ENCODE data around the gene C1orf87.
"Not testable (repeated sequence)": the region's sequence is repeated elsewhere in the genome, so short reads cannot be mapped to it uniquely, and the experiment has no call there.

Gene C1orf87

DNA sequence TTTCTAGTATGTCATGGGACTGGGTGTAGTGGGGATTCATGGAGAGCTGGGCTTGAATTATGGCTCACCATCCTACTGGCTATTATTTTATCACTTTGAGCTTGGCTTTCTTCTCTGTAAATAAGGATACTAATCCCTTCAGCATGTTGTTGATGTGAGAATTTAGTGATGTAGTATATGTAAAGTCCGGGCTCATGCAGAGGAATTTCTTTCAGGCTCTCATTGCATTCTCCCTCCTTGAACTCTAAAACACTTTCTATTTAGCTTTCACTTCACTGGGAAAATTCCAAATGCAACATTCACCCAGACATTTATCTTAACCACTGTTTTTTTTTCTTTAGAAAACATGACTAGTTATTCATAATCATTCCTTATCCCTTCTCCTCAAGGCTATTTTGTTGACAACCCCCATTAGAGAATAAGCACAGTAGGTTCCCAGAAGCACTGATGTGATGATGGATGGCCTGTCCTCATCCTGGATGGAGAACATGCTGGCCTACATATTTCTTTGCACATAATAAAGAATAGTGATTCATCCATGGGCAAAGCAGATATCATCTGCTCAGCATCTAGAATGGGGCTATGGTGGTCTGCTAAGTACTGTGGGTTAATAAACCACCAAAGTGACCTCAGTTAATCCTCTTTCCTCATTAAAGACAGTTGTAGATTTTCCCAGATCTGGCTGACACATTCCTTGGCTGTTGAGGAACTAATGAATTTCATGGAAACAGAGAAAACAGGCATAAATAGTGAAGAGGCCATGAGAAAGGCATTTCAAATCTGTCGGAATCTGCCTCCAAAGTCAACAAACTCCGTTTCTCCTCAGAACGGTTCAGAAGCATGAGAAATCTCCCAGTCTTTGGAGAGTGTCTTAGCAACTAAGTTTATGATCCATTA lies 79.0 kb downstream of the C1orf87 start:
- no peak for DNase-seq (ENCODE audit: low read depth)

DNA sequence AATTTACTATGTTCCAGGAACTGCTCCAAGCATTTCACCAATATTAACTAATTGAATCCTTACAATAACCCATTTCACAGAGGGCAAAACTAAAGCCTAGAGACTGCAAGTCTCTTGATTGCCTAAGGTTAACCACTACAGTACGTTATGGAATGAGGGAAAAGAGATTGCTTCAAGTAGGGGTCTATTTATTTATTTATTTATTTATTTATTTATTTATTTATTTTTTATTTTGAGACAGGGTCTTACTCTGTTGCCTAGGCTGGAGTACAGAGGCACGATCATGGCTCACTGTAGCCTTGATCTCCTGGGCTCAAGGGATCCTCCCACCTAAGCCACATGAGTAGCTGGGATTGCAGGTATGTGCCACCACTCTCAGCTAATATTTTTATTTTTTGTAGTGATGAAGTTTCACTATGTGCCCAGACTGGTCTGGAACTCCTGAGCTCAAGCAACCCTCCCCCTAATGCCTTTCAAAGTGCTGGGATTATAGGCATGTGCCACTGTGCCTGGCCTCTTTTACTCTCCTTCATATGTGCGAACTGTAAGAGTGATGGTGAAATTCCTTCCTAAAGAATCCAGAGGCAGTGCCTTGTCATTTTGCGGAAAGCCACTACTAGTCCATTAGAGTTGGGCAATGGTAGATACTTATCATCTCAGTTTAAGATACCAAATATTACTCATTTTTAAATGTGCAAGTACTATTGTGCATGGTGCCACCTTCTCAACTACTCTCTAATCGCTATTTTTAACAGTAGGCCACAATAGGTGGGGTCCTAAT lies 81.3 kb downstream of the C1orf87 start:
- no peak for DNase-seq (ENCODE audit: low read depth)

DNA sequence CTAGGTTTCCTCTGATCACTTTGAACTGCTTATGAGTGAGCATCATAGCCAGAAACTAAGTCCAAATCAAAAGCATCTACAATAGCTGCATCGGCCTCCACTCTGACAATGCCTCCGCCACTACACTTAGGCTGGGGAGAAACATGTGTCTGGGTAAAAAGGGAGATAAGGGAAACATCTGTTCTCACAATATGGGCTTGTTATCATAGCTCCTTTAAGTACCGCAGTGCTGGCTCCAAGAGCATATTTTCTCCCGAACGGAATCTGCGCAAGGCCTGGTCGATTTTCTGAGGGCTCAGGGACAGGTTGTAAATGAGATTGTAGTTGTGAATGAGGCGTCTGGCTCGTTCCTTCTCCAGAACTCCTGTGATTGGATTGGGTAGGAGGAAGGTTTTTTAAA lies 83.1 kb downstream of the C1orf87 start:
- no peak for DNase-seq (ENCODE audit: low read depth)

DNA sequence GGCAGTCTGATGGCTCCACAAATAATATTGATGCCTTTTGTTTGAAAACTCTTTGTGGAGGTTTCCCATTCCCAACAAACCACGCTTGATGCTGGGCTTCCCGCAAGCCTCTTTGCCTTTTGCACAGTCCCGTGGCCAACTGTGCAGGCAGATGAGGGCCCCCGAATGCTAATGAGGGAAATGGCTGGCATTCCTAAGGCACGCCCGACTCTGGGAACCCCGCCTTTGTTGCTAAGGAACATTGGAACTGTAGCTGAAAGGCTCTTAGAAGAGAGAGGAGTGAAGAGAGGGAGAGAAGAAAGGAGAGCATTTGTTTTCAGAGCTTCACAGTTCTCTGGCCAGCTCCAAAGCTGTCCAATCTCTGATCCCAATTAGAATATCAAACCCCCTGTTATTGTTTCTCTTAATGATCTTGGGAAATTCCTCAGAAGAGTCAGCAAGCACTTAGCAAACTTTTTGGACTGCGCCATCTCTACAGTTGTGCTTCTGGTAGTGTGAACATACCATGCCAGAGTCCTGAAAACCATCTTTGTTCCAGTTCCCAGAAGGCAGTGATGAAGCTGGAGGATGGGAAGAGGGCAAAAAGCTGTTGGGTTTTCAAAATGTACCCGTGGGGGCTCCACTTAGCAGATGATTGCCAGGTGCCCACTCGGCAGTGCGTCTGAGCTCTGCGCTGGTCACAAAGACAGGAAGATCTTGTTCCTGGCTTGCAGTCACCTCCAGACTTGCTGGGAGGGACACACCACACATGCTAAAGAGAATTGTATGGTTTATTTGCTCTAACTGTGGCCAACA lies 86.9 kb downstream of the C1orf87 start:
- no peak for DNase-seq (ENCODE audit: low read depth)

DNA sequence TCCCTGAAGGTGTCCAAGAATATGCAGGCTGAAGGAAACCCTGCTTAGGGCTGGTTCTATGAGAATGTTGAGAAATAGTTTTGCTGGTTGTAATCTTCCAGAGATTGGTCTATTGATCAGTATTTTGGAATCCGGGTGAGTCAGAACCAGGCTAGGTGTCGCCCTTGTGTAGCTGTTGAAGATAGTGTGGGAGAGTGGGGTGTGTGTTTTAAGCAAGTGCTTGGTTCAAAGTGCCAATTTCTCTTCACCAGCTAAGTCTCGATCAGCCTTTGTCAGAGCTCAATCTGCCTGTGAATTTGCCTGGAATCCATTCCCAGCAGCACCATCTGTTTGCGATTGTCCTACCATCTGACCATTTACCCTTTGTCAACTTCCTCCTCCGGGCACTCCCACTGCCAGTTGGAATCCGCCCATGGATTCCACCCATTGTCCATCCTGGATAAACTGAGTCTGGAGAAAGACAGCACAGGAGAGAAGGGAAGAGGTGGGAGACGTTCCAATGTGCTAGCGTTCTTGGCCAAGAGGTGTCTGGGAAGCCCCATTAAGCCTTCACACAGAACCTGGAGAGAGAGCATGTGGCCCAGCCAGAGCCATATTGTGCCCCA lies 87.6 kb downstream of the C1orf87 start:
- no peak for DNase-seq (ENCODE audit: low read depth)

DNA sequence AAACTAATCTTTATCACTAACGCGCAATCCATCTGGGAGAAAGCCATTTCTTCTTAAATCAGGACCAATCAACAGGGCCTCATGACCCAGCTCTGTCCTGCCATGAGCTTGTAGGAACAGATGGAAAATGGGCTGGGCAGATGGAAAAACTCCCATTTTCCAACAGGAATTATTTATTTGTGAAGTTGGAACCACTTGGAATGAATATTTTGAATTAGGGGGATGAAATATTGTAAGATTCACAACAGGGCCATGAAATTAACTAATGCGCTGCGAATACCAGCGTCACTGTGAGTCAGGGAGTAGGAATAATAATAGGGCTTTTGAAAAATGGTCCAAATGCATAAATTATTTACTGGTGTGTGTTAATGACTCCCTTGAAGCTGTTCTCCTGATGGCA lies 93.9 kb downstream of the C1orf87 start:
- no peak for DNase-seq (ENCODE audit: low read depth)

DNA sequence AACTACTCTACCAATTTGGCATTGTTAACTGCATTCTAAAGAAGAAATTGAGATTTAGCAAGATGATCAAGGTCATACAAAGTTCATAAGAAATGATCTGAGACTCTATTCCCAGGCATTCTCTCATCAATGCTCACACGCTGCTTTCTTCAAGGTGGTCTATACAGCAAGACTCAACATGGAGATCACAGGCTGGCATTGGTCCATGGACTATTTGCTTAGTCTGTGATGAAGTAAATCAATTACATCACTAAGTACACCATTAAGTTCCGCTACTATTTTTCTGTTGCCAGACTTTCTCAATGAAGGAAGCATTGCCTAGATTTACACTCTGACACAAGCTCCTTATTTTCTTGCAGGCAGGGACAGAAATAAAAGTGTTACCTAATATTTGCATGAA lies 95.1 kb downstream of the C1orf87 start:
- DNase-seq (ENCODE audit: low read depth) = no peak

DNA sequence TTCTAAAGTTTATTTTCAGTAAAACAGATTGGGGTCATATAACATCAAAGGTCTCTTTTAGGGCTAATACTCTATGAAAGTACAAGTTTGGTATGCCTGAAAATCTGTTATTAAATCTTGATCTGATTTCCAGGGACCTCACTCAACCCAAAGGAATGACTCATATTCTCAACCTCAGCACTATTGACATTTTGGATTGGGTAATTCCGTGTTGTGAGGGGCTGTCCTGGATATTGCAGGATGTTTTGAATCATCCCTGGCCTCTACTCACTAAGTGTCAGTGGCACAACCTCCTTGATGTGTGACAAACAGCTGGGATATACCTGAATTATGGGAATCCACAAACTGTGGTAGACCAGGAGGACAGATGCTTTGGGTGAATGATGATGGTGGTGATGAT lies 95.5 kb downstream of the C1orf87 start:
- no peak for DNase-seq (ENCODE audit: low read depth)

DNA sequence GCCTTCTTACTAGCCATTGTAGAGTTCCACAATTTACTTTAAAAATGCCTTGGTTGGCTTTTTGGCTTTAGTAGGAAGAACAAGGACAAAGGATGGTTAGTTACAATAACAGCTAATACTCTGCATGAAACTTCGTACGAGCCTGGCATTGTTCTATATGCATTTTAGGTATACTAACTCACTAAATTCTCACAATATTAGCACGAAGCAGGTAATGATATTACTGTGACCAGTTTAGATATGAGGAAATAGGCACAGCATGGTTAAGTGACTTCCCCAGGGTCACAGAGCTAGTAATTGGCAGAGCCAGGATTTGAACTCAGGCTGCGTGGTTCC lies 96.5 kb downstream of the C1orf87 start:
- DNase-seq (ENCODE audit: low read depth) = no peak

DNA sequence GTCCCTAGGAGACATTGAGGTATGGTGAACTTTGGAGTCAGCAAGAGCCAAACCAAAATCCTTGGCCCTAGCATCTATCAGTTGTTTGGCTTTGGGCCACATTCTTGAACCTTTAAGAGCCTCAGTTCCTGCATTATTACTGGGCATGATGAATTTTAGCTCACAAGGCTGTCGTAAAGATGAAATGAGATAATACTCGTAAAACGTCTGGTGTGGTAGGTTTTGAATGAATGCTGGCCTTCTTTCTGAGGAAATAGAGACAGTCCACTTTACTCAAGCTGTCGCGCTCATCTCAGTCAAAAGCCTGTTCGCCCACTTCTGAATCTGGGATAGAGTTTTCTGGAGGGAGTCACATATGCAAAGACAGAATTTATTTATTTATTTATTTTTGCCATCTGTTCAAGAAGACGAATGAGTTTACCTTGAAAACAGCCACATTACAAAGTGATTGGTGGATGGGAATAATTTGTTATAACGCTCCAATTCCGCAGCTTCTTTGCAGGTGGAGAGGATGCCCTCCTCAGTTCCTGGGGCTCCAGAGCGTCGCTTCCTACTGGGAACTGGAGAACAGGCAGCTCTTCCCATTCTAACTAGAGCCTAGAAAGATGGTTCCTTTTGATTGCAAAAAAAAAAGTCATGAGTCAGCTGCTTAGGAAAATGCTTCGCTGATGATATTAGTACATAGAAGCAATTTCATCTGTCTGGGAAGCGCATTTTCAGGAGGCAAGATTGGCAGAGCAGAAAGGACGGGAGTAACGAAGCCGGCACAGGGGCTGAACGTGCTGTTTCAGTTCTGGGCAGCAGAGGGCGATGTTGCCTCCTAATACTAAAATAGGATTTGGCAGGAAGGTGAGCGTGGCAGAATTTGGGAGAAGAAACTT lies 97.1 kb downstream of the C1orf87 start:
- DNase-seq (ENCODE audit: low read depth) = no peak

DNA sequence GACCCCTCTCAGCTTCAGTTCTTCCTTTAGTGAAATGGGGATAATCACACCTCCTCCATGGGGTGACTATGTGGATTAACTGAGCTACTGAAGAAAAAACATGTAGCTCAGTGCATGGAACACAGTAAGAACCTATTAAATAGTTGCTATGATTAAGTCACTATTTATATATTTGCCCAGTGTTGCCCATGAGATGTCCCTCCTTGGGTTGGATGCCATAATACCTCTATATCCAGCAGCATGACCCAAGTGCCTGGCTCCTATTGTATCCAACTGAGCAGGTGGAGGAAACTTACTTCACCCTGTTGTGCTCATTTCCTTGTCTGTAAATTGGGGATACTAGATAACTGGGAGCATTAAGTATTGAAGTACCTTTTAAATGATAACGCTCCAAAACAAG lies 99.9 kb downstream of the C1orf87 start:
- DNase-seq (ENCODE audit: low read depth) = no peak

DNA sequence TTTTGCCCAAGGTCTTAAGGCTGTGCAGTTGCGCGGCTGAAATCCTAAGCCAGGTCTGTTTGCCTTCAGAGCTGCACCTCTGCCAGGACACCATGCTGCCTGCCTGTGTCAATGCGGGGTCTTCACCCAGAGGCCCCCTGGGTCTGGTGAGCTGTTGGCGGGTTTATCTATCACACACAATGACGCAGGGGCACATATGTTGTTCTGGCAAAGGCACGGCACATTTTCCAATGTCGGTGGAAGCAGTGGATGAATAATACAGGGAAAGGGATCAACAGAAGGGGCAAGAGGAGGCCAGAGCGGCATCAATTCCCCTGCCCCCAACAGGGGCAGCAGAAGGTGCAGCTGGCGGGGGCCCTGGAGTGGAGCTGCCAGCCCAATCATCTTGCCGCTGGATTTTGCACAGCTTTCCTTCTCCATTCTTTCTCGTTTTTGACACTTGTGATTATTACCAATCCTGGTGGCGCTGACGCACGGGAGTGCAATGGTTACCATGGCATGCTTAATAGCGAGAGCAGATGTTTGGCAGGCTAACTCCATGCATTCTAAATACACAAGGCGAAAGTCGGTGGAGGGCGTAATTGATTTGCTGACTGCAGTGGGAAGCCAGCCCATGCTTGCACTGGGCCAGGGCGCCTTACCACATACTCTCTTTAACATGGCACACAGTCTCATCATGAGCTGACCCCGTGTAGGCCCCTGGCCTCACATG lies 101.2 kb downstream of the C1orf87 start:
- DNase-seq (ENCODE audit: low read depth) = no peak

DNA sequence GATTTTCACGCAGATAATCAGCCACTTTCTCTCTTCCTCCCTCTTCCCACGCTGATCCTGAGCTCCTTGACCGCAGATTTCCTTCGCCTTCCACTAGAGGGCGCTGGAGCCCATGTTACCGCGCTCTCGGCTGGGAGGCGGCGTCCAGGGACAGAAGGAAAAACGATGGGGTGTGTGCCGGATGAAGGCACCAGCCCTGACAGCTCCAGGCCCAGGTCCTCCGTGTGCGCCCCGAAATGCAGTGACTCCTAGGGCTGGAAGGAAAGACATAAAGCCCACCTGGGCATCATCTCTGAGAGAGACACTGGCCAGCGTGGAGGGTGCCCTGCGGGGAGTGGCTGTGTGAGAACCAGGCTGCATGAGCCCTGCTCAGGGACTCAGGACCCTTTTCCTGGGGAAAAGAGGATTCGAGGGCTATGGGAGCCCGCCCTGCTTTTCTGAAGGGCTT lies 102.1 kb downstream of the C1orf87 start:
- DNase-seq (ENCODE audit: low read depth) = no peak

DNA sequence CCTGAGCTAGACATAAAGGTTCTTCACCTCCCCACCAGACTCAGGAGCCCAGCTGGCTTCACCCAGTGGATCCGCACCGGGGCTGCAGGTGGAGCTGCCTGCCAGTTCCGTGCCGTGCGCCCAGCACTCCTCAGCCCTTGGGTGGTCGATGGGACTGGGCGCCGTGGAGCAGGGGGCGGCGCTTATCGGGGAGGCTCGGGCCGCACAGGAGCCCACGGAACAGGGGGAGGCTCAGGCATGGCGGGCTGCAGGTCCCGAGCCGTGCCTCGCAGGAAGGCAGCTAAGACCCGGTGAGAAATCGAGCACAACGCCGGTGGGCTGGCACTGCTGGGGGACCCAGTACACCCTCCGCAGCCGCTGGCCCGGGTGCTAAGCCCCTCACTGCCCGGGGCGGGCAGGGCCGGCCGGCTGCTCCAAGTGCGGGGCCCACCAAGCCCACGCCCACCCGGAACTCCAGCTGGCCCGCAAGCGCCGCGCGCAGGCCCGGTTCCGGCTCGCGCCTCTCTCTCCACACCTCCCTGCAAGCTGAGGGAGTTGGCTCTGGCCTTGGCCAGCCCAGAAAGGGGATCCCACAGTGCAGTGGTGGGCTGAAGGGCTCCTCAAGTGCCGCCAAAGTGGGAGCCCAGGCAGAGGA lies 103.9 kb downstream of the C1orf87 start:
- not testable (repeated sequence) for DNase-seq (ENCODE audit: low read depth)

DNA sequence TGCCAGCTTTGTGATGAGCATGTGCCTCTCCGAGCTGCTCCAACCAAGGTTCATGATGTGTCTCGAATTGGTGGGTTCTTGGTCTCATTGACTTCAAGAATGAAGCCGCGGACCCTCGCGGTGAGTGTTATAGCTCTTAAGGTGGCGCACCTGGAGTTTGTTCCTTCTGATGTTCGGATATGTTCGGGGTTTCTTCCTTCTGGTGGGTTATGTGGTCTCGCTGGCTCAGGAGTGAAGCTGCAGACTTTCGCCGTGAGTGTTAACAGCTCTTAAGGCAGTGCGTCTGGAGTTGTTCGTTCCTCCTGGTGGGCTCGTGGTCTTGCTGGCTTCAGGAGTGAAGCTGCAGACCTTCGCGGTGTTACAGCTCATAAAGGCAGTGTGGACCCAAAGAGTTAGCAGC lies 104.8 kb downstream of the C1orf87 start:
- DNase-seq (ENCODE audit: low read depth) = not testable (repeated sequence)

DNA sequence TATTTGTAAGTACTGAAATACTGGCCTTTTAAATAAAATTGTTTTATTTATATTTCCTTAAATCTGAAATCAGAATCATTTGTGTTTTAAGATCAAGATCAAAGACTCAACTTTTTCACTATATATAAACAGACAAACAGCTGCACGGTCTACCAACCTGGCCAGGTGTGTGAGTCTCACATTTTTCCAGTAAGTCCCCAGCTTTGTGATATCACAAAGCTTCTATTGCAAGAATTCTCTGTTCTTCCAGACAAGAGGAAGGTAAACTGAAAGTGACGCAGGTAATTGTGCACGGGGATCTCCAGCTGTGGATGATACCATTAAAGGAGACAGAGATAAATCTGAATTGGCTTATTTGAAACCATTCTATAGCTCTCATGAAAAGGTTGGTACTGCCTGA lies 105.8 kb downstream of the C1orf87 start:
- DNase-seq (ENCODE audit: low read depth) = no peak

DNA sequence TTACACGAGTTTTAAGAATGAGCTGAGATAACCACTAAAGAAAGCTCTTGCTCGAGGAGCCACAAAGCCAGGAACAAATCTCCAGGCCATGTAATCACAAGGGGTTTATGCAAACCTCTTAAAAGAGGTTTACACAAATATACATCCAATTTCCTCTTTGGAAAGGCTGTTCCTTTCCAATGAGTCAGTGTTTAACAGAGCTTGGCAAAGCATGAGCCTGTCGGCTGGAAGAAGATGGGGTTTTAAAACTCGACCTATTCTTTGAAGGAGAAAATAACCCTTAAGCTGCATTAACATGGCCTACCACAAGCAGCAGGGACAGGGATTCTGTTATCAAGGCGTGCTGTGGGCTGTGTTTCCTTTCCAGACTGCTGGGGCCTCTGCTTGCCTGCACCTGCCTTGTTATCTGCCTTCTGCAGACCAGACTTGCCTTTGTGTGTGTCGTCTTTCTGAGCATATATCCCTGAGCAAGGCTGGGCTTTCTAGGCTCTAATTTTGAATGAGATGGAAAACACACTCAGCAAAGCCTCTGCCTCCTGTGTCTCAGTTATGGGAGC lies 106.4 kb downstream of the C1orf87 start:
- no peak for DNase-seq (ENCODE audit: low read depth)

DNA sequence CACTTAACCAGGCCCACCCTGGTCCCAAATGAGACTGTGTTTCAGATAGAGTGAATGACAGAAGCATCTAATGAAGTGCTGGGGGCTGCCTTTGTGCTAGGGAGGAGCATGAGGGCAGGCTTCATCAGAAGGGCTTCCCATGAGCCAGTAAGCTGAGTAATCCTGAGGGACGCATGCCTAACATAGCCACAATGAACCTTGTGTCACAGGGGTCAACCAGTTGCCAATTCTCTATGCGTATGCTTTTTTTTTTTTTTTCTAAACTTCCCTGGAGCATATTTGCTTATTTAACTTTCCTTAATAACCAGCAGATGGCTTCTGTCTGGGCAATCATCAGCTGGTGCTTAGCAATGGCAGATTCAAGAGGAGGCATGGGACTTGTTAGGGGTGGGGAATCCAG lies 121.5 kb downstream of the C1orf87 start:
- DNase-seq (ENCODE audit: low read depth) = peak; percentile 49

DNA sequence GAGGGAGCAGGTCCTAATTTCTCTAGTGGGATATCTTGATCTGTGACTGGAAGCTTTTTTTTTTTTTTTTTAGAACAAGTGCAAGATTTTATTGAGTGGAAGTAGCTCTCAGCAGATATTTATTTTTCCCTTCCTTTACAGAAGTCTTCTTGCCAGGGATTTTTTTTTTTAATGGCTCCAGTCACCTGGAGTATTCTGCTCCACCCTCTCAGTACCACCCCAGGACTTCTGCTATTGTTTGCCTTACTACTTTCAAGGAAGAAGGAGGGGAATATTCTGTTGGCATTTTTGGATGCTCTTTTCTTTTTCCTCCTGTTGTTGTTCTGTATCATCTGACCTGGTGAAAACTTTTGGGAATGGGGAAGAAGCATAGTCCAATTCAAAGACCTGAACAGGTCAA lies 123.9 kb downstream of the C1orf87 start:
- no peak for DNase-seq (ENCODE audit: low read depth)

DNA sequence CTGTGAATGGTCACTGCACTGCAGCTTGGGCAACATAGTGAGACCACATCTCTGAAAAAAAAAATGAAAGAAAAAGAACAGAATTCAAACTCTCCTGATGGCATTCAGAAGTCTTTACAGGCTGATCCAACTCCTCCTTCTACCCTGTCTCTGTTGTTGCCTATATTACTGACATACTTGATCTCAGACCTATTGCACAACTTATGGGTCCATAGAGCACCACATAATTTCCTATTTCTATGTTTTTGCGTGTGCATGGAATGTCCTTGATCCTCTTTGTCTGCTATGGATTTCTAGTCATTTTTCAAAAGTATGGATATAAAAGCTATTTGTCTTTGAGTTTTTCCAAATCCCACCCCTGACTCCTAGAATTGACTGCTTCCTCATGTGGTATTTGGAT lies 124.6 kb downstream of the C1orf87 start:
- no peak for DNase-seq (ENCODE audit: low read depth)

Measured in HS-5 (cell line).